HCT116 (cell line): ENCODE results near the gene BHLHE41. TPM values are rescaled to one million over a fixed set of nuclear protein-coding genes. Genes with fewer than 3 reads are reported as not detected.

Source experiments
- ATAC-seq: fragments of 200-7000 bp; cut with Tn5 transposase; 2 replicates; pipeline ENCODE4 v1.9.1; 2020; ENCODE audit warnings: mild to moderate bottlenecking, moderate library complexity
- BruUV-seq: library from RNA; stranded (reverse); fragments of 400-500 nt; replicated peaks from 2 replicates; lab custom pipeline; 2021; lab: Mats Ljungman, UMichigan
- CTCF ChIA-PET: fragments of 300-600 bp; sonication (Branson Sonifier 250); formaldehyde crosslinking; loops from one replicate; lab custom pipeline; 2021; ENCODE audit warnings: antibody characterized with exemption; lab: Charles Lee
- POLR2A ChIA-PET: fragments of 300-600, 350-600 bp; sonication (Branson Sonifier 250); formaldehyde crosslinking; loops from one replicate; lab custom pipeline; 2021; ENCODE audit warnings: antibody characterized with exemption; lab: Charles Lee
- RAD21 ChIA-PET, 2 experiments: fragments of 300-600 bp; sonication (Branson Sonifier 250); formaldehyde crosslinking; loops; one replicate each; lab custom pipeline; 2023; ENCODE audit warnings: low total read pairs in 2 of 2; ENCODE audit not compliant: uncharacterized antibody in 2 of 2, unreplicated experiment in 2 of 2, low non-redundant PET in 1 of 2; lab: Charles Lee
- DNase-seq: peaks from one replicate; pipeline ENCODE4 v3.0.0-alpha.2; 2010; ENCODE audit warnings: low read depth, low spot score
- H2AFZ ChIP-seq: fragments of 200-600 bp; shearing (Covaris generic), sonication (generic); 2 replicates; pipeline ENCODE4 v1.6.1; 2017; ENCODE audit warnings: low read depth, mixed run types, mixed read lengths, antibody characterized with exemption, low read length; ENCODE audit not compliant: poor library complexity, severe bottlenecking
- H3K27ac ChIP-seq: 2 replicates; pipeline ENCODE4 v1.5.1; 2012; ENCODE audit warnings: low read depth, low read length
- H3K27me3 ChIP-seq: fragments of 200-600 bp; sonication (generic); 2 replicates; pipeline ENCODE4 v1.6.1; 2016; ENCODE audit warnings: mixed run types, low read length, mixed read lengths; ENCODE audit not compliant: insufficient read depth
- H3K36me3 ChIP-seq, 2 experiments: fragments of 200-500 bp in 1 of 2; fragments of 200-600 bp in 1 of 2; sonication (Bioruptor generic) in 1 of 2; sonication (generic) in 1 of 2; 2 replicates each; pipeline versions ENCODE4 v1.5.1 to v1.6.1; 2014 to 2016; ENCODE audit warnings: low read length in 2 of 2, inconsistent platforms in 1 of 2, mixed read lengths in 1 of 2, mixed run types in 1 of 2; ENCODE audit not compliant: insufficient read depth in 2 of 2, control insufficient read depth in 1 of 2
- H3K4me1 ChIP-seq, 2 experiments: fragments of 200-600 bp in 1 of 2; sonication (generic) in 1 of 2; 2 replicates each; pipeline versions ENCODE4 v1.5.1 to v1.6.1; 2012 to 2017; ENCODE audit warnings: low read length in 2 of 2, inconsistent platforms in 1 of 2, mild to moderate bottlenecking in 1 of 2, mixed read lengths in 1 of 2, mixed run types in 1 of 2, moderate library complexity in 1 of 2; ENCODE audit not compliant: insufficient read depth in 2 of 2, control insufficient read depth in 1 of 2
- H3K4me2 ChIP-seq: fragments of 200-600 bp; sonication (generic); 2 replicates; pipeline ENCODE4 v1.6.1; 2017; ENCODE audit warnings: mixed run types, low read length, mixed read lengths
- H3K4me3 ChIP-seq, 2 experiments: fragments of 200-600 bp in 1 of 2; sonication (generic) in 1 of 2; replicated peaks in 1 of 2; 2 replicates each; pipeline ENCODE4 v1.5.1; 2011 to 2016; ENCODE audit warnings: low read length in 2 of 2, control low read depth in 1 of 2, low read depth in 1 of 2, mild to moderate bottlenecking in 1 of 2, mixed read lengths in 1 of 2, mixed run types in 1 of 2
- H3K79me2 ChIP-seq: fragments of 200-600 bp; sonication (generic); 2 replicates; pipeline ENCODE4 v1.6.1; 2017; ENCODE audit warnings: mild to moderate bottlenecking, mixed run types, low read length, moderate library complexity, mixed read lengths; ENCODE audit not compliant: insufficient read depth
- H3K9ac ChIP-seq: fragments of 200-600 bp; sonication (generic); 2 replicates; pipeline ENCODE4 v1.6.1; 2016; ENCODE audit warnings: low read length, mixed read lengths
- H3K9me2 ChIP-seq: fragments of 200-600 bp; sonication (generic), shearing (Covaris generic); 2 replicates; pipeline ENCODE4 v1.6.1; 2017; ENCODE audit warnings: mixed run types, mild to moderate bottlenecking, moderate library complexity; ENCODE audit not compliant: insufficient read depth
- H3K9me3 ChIP-seq, 2 experiments: fragments of 200-500 bp in 1 of 2; fragments of 200-600 bp in 1 of 2; sonication (Bioruptor generic) in 1 of 2; sonication (generic) in 1 of 2; 2 replicates each; pipeline ENCODE4 v1.6.1; 2014 to 2017; ENCODE audit warnings: low read length in 2 of 2, mixed read lengths in 2 of 2, inconsistent platforms in 1 of 2, low read depth in 1 of 2, mild to moderate bottlenecking in 1 of 2, mixed run types in 1 of 2, moderate library complexity in 1 of 2; ENCODE audit not compliant: control insufficient read depth in 1 of 2, insufficient read depth in 1 of 2
- H4K20me1 ChIP-seq: fragments of 200-600 bp; sonication (generic), shearing (Covaris generic); 2 replicates; pipeline ENCODE4 v1.6.1; 2017; ENCODE audit warnings: mixed run types, mild to moderate bottlenecking, moderate library complexity; ENCODE audit not compliant: insufficient read depth
- ATF3 ChIP-seq: IDR thresholded peaks from 2 replicates; pipeline ENCODE4 v1.6.1; 2012
- CEBPB ChIP-seq: IDR thresholded peaks from 2 replicates; pipeline ENCODE4 v1.6.1; 2012; ENCODE audit warnings: low read depth
- ELF1 ChIP-seq: IDR thresholded peaks from 2 replicates; pipeline ENCODE4 v1.6.1; 2012; ENCODE audit warnings: low read depth, borderline replicate concordance
- EZH2 ChIP-seq: fragments of 200-600 bp; sonication (generic); IDR thresholded peaks from 2 replicates; pipeline ENCODE4 v1.6.1; 2017; ENCODE audit warnings: antibody characterized with exemption, mixed run types
- EZH2phosphoT487 ChIP-seq: fragments of 200-600 bp; IDR thresholded peaks from 2 replicates; pipeline ENCODE4 v1.6.1; 2018; ENCODE audit warnings: antibody characterized with exemption, borderline replicate concordance
- FOSL1 ChIP-seq: IDR thresholded peaks from 2 replicates; pipeline ENCODE4 v1.6.1; 2012; ENCODE audit warnings: low read depth
- POLR2A ChIP-seq: IDR thresholded peaks from 2 replicates; pipeline ENCODE4 v1.7.0; 2011; ENCODE audit warnings: borderline replicate concordance; ENCODE audit not compliant: insufficient read depth, insufficient read length; ENCODE audit errors: extremely low read depth
- POLR2AphosphoS5 ChIP-seq: IDR thresholded peaks from 2 replicates; pipeline ENCODE4 v1.6.1; 2011; ENCODE audit warnings: mild to moderate bottlenecking, low read depth, low read length, moderate library complexity
- RAD21 ChIP-seq: IDR thresholded peaks from 2 replicates; pipeline ENCODE4 v1.6.1; 2012; ENCODE audit warnings: low read depth, mild to moderate bottlenecking
- SIN3A ChIP-seq: IDR thresholded peaks from 2 replicates; pipeline ENCODE4 v1.6.1; 2012; ENCODE audit warnings: low read depth
- SP1 ChIP-seq: IDR thresholded peaks from 2 replicates; pipeline ENCODE4 v1.6.1; 2012; ENCODE audit warnings: low read depth
- SRF ChIP-seq: IDR thresholded peaks from 2 replicates; pipeline ENCODE4 v1.6.1; 2012; ENCODE audit warnings: low read depth
- TCF7L2 ChIP-seq: IDR thresholded peaks from 2 replicates; pipeline ENCODE4 v1.7.0; 2011; ENCODE audit warnings: borderline replicate concordance, inconsistent platforms; ENCODE audit not compliant: insufficient read depth, insufficient read length; ENCODE audit errors: extremely low read depth
- YY1 ChIP-seq: IDR thresholded peaks from 2 replicates; pipeline ENCODE4 v1.6.1; 2011; ENCODE audit warnings: low read length, low read depth, moderate library complexity, mild to moderate bottlenecking; ENCODE audit not compliant: insufficient replicate concordance; ENCODE audit errors: extremely low read depth
- ZBTB33 ChIP-seq: IDR thresholded peaks from 2 replicates; pipeline ENCODE4 v1.6.1; 2011; ENCODE audit warnings: mild to moderate bottlenecking, low read length, moderate library complexity; ENCODE audit not compliant: insufficient replicate concordance; ENCODE audit errors: extremely low read depth
- ZFX ChIP-seq: fragments of 450-650 bp; IDR thresholded peaks from 2 replicates; pipeline ENCODE4 v1.6.1; 2017
- ZNF274 ChIP-seq: fragments of 200-500 bp; sonication (Bioruptor generic); IDR thresholded peaks from 2 replicates; pipeline ENCODE4 v1.6.1; 2014; ENCODE audit warnings: mild to moderate bottlenecking, low read depth, low read length, inconsistent platforms
- intact Hi-C: fragments of 100-400 bp; cut with micrococcal nuclease; formaldehyde crosslinking; loops from 2 replicates; pipeline ENCODE4 v1.10.0; 2022
- total RNA-seq: library from RNA; stranded (reverse); gene quantifications from one replicate; pipeline ENCODE4 v1.2.1, GENCODE V29; 2021; ENCODE audit not compliant: unreplicated experiment
- TF ChIP-seq, protein P1 (sequence below), 3 experiments: fragments of 200-600 bp in 1 of 3; sonication (generic) in 1 of 3; IDR thresholded peaks in 2 of 3; conservative IDR thresholded peaks in 1 of 3; 2 replicates each; pipeline ENCODE4 v1.5.1; 2012 to 2017; ENCODE audit warnings: low read depth in 2 of 3, low read length in 2 of 3, antibody characterized with exemption in 1 of 3, borderline replicate concordance in 1 of 3, control low read depth in 1 of 3, mild to moderate bottlenecking in 1 of 3, mixed read lengths in 1 of 3, mixed run types in 1 of 3, moderate library complexity in 1 of 3; ENCODE audit not compliant: insufficient read depth in 1 of 3
- TF ChIP-seq, protein P2 (sequence below): IDR thresholded peaks from 2 replicates; pipeline ENCODE4 v1.6.1; 2012

BHLHE41 gene
- total RNA-seq, 1 experiment from 2014 or later = 4.7 TPM

DNA sequence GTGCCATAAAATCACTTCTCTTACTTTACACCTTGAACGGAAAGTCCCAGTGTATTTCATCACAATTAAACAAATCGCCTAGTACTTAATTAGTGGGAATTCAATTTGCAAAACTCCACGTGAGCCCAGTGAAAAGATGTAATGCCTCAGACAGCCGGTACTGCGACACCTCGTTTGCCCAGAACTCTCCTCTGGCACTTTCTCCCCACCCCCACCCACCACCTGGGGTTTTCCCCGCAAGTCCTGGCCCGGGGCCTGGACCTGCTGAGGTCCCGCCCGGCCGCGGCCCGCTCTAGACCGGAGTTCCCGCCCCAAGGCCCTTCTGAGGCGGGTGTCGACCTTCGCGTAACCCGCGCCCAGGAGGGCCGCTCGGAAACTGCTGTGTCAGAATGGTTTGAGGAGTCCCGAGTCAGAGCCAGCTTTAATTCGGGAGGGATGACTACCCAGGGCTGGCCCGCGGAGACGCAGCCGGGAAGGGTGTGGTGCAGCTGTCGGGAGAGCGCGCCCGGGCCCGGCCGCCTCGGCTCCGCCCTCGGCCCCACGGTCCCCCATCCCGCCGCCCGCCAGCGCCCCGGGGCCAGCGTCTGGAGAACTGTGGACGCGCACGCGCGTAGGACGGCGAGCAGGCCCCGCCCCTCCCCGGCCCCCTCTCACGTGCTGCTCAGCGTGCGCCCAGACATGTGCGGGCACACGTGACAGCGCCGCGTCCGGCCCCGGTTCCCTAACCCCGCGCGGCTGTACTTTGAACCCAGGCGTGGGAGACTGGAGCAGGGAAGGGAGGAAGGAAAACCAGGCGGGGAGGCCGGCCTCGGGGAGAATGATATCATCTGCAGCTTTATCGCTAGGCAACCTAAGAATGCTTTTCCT is 10.8 kb downstream of the BHLHE41 start (continued):
- TF ChIP-seq POLR2A (no peak), FOSL1 (no peak), EZH2 (no peak), RAD21 (no peak), ZNF274 (no peak), SP1 (peak; percentile 80)
- TF ChIP-seq, all 23 proteins: peak for 10

DNA sequence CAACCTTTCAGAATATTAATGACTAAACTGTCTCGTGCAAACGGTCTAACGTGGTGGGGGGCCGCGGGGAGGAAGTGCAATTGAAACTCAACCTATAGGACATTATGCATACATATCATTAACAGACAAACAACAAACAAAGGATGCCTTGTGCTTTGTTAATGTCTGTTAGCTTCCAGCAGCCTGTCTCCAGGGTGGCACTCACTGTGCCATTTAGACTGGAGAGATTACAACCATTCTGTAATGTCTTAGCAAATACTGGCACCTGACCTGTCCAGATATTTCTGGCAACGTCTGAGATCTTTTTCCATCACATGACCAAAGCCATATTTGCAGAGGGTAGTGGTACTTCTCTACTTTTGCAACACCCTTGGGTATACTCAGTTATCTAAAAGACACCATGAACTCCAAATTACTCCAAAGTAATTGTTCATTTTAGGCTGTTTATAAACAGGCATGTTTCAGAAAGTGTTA is 11.6 kb downstream of the BHLHE41 start:
- peak overlapping the region; percentile 70 for H3K9ac ChIP-seq
- H3K4me3 ChIP-seq = peak overlapping the region; percentile 42 to 57
- H3K79me2 ChIP-seq = no peaks in the 10 kb centered on the region
- peaks cover 16 to 41% of the 10 kb centered on the region in 2 experiments for H3K4me1 ChIP-seq
- DNase-seq (no peak), ATAC-seq (no peak)
- BruUV-seq = no TSS peak
- TF ChIP-seq ATF3 (no peak), FOSL1 (no peak), SIN3A (no peak), ZFX (no peak), POLR2AphosphoS5 (no peak), POLR2A (no peak), YY1 (no peak), ELF1 (no peak), SRF (no peak), SP1 (no peak), ZBTB33 (no peak), CEBPB (no peak), TCF7L2 (no peak), EZH2phosphoT487 (no peak), RAD21 (no peak), EZH2 (no peak)
- TF ChIP-seq, protein P1, sequence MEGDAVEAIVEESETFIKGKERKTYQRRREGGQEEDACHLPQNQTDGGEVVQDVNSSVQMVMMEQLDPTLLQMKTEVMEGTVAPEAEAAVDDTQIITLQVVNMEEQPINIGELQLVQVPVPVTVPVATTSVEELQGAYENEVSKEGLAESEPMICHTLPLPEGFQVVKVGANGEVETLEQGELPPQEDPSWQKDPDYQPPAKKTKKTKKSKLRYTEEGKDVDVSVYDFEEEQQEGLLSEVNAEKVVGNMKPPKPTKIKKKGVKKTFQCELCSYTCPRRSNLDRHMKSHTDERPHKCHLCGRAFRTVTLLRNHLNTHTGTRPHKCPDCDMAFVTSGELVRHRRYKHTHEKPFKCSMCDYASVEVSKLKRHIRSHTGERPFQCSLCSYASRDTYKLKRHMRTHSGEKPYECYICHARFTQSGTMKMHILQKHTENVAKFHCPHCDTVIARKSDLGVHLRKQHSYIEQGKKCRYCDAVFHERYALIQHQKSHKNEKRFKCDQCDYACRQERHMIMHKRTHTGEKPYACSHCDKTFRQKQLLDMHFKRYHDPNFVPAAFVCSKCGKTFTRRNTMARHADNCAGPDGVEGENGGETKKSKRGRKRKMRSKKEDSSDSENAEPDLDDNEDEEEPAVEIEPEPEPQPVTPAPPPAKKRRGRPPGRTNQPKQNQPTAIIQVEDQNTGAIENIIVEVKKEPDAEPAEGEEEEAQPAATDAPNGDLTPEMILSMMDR (IDR thresholded peaks at IDR 0.05 in 2 of 3, conservative IDR thresholded peaks at IDR 0.05 in 1 of 3; ENCODE audit: borderline replicate concordance in 1 of 3, insufficient read depth in 1 of 3, low read depth in 2 of 3, low read length in 2 of 3) = no peak
- TF ChIP-seq, protein P2, sequence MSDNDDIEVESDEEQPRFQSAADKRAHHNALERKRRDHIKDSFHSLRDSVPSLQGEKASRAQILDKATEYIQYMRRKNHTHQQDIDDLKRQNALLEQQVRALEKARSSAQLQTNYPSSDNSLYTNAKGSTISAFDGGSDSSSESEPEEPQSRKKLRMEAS = no peak
- RAD21 ChIA-PET = no interaction called here
- peak overlapping the region; percentile 94 for H2AFZ ChIP-seq
- no peaks in the 10 kb centered on the region for H3K9me3 ChIP-seq
- no peaks in the 10 kb centered on the region for H4K20me1 ChIP-seq
- intact Hi-C loops = no loop called here
- H3K4me2 ChIP-seq = peak overlapping the region; percentile 86
- CTCF ChIA-PET = interaction anchor here (1.0 kb wide), 1 partner anchor 16 kb away, joined by 5 read pairs; no protein-coding TSS in a partner anchor
- POLR2A ChIA-PET = no interaction called here
- H3K27me3 ChIP-seq = no peaks in the 10 kb centered on the region
- H3K9me2 ChIP-seq = no peaks in the 10 kb centered on the region
- H3K27ac ChIP-seq = 0 out of 2 replicates have a peak overlapping the region, but pooled peaks have one; percentile 67
- no peaks in the 10 kb centered on the region for H3K36me3 ChIP-seq
